HG03025 (cell line): Measurements from ENCODE around the gene KLHL1.

Experiments used
- ATAC-seq: cut with Tn5 transposase; IDR thresholded peaks from one replicate; pipeline ENCODE4 v1.9.1; 2021; ENCODE audit warnings: mild to moderate bottlenecking, moderate library complexity; ENCODE audit not compliant: unreplicated experiment, low FRiP score

The KLHL1 gene

DNA sequence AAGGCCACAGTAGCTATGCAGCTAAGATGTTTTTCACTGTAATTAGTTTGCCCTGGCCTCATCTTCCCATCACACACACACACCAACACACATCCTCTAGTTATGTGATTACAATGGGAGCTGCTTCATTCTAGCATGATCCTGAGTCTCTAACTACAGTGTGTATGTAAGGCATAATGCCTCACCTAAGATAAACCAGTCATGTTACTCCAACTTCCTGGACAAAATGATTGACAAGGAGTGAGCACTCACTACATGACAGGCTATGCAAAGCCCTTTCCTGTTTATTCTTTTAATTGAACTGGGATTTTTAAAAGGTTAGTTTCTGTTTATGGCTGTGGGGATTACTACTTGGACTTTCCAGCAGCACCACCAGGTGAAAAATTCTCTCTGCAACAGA is 401.4 kb downstream of the KLHL1 start:
- ATAC-seq: no peak

DNA sequence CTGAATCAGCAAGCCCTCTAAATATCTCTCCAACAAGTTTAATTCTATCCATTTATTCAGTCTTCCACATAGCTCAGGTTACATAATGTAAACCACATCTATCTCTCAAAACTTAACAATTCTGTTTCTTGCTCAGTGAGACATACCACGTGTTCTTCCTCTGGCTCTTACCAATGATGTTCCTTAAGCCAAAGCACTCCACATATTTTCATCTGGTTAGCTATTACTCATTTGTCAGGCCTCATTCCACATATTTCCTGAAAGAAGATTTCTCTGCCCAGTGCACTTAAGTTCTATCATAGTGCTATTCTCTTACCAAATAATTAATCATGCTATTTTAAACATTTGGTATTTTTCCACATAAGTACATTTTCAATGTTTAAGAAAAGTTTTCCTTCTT is 403.9 kb downstream of the KLHL1 start:
- ATAC-seq: no peak

DNA sequence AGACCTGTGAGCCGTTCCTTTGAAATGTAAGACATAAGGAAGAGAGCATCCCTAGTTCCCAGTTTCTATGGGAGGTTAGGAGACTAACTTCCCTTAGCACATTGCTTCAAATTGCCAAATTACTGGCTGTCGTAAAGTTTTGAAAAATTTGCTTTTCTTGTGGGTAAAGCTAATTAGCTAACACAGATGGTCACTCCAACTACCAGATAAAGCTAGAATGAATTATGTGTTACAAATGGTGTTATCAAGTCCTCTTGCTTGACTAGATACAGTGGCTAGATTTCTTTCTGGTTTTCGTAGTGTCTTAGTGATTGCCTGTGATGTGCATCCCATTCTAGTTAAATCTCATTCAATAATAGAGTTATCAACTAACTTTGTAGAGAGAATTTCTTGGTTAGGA is 417.3 kb downstream of the KLHL1 start:
- no peak for ATAC-seq

DNA sequence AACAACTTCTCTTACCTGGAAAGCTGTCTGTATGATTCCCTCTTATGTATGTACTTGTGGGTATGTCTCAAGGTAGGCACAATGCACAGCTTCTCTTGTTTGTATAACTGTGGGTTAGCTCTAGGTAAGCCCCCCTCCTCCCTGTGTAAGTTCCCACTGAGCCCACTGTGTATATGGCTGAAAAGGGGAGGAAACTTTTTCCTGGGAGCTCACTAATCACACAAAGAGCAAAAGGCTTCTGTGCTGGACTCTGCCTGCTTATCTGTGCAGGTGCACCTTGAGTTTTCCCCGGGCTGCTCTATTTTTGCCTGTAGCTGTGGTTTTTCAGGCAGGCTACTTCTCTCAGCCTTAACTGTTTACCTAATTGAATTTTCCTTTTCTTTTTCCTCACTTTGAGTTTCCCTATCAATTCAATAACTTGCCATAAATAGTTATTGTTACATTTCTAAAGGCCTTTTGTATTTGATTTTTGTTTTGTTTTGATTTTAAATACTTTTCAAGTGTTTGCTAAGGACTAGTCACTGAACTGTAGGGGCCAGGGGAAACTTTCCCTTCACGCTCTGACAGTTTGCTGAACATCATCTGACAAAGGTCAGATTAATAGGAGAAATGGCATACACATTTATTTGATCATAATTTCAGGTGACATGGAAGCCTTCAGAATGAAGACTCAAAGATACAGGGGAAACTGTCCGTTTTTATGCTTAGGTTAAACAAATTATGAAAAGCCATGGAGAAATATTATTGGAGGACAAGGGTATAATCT is 424.1 kb downstream of the KLHL1 start:
- peak; percentile 63 for ATAC-seq

DNA sequence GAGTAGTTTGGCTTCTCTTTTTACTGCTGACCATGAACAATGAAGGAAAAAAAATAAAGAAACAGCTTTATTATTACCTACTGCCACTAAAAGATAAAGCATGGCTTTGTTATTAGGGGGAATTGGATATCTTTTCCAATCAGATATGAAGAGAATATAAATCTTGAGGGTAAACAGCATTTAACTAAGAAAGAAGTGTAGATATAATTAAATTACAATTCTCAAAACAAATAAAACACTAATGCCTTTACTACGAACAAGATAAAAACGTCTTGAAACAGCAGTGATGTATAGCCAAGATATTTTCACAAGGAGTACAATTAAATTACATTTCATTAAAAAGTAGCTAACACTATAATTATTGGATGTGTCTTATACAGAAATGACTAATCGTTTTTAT is 426.5 kb downstream of the KLHL1 start:
- no peak for ATAC-seq

DNA sequence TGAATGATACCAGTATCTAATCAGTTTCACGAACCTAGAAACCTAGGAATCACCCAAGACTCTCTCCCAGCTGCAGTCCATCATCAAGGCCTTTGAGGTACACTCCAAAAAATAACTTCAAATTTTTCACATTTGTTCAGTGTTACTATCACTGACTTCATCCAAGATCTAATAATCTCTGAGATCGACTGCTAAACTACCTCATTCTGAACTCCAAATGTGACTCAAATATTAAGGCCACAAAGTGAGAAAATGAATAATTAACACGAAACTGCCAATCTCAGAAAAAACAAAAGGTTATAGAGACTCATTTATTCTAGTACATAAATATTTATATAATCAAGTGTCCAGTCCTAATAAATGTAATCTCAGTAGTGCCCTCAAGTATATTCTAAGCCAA is 430.9 kb downstream of the KLHL1 start:
- ATAC-seq: no peak

DNA sequence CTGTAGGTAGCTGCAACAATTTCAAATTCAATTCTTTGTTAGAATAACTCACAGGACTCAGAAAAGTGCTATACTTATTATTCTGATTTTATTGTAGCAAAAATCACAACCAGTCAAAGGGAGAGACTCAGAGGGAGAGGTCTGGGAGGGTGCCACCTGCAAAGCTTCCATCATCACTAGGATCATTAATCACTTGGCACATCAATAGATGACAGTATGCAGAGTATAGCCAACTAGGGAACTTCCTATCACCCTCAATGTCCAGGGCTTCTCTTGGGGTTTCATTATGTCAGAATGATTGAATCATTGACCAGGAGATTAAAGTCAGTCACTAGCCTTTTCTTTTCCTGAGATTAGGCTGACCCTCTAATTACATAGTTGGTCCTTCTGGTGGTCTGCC is 432.0 kb downstream of the KLHL1 start:
- ATAC-seq: no peak

DNA sequence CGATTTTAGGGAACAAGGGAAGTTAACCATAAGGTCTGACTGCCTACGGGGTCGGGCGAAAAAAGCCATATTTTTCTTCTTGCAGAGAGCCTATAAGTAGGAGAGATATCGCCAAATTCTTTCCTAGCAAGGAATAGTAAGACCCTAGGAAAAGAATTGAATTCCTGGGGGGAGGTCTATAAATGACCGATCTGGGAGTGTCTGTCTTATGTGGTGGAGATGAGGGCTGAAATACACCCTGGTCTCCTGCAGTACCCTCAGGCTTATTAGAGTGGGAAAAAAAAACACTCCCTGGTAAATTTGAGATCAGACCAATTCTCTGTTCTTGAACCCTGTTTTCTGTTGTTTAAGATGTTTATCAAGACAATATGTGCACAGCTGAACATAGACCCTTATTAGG is 448.1 kb downstream of the KLHL1 start:
- no peak for ATAC-seq

DNA sequence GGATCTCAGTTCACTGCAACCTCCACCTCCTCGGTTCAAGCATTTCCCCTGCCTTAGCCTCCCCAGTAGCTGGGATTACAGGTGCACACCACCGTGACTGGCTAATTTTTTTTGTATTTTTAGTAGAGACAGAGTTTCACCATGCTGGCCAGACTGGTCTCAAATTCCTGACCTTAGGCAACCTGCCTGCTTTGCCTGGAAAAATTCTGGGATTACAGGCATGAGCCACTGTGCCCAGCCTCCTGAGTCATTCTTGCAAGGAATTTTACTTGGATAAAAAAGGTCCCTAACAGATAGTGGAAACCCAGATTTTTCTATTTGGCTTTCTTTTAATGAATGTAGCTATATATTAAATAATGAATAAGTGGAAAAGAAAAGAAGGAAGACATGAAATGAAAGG is 450.6 kb downstream of the KLHL1 start:
- no peak for ATAC-seq

DNA sequence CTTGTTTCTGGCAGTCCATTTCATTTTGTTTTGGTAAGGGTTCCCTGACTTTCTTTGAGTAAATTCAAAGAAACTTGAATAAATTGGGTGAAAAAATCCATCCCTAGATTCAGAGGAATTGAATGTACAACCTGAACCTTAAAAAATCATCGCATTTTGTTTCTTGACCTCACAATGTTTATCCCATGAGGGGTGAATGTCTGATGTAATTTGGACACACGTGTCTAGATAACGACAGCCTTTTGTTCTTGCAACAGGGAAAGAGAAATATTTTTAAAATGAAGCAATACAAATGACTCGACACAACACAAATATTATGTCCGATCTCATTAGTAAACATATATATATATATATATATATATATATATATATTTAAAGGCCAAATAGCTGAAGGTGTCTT is 453.9 kb downstream of the KLHL1 start:
- ATAC-seq: no peak
